Thyroid gland (tissue), 4 donors: ENCODE results near the gene SRRM3. TPM values are rescaled to one million over a fixed set of nuclear protein-coding genes. Genes with fewer than 3 reads are reported as not detected.
"Not testable (repeated sequence)": the region's sequence is repeated elsewhere in the genome, so short reads cannot be mapped to it uniquely, and the experiment has no call there.

Experiments used
- DNase-seq, 2 donors: peaks; one replicate each; pipeline ENCODE4 v3.0.0-alpha.2; 2019
- H3K27ac ChIP-seq, 3 donors: fragments of 200-600 bp; sonication (generic); 1 replicate in 2 of 3; 2 replicates in 1 of 3; pipeline ENCODE4 v1.5.1; 2016 to 2019; ENCODE audit warnings: mild to moderate bottlenecking in 1 of 3, moderate library complexity in 1 of 3
- H3K27me3 ChIP-seq: fragments of 200-600 bp; sonication (generic); one replicate; pipeline ENCODE4 v1.5.1; 2019
- H3K36me3 ChIP-seq, 2 donors: fragments of 200-600 bp; sonication (generic); one replicate each; pipeline ENCODE4 v1.5.1; 2016 to 2019
- H3K4me1 ChIP-seq, 2 donors: fragments of 200-600 bp; sonication (generic); one replicate each; pipeline ENCODE4 v1.5.1; 2017 to 2019
- H3K4me3 ChIP-seq, 3 donors: fragments of 200-600 bp; sonication (generic); replicated peaks in 1 of 3; 1 replicate in 2 of 3; 2 replicates in 1 of 3; pipeline ENCODE4 v1.5.1; 2016; ENCODE audit warnings: mild to moderate bottlenecking in 1 of 3
- H3K9me3 ChIP-seq: fragments of 200-600 bp; sonication (generic); one replicate; pipeline ENCODE4 v1.5.1; 2017
- POLR2A ChIP-seq, 2 donors: fragments of 450-650 bp; IDR thresholded peaks; one replicate each; pipeline ENCODE4 v1.6.1; 2017; ENCODE audit warnings: antibody characterized with exemption in 2 of 2, mild to moderate bottlenecking in 2 of 2, moderate library complexity in 1 of 2
- WGBS, 2 donors: methylation state at CpG; one replicate each; pipeline ENCODE4 v1.1.5; 2017; 5-methylcytosine and 5-hydroxymethylcytosine counted together
- intact Hi-C: fragments of 100-400 bp; cut with DNase I; formaldehyde crosslinking; loops from one replicate; pipeline ENCODE4 v1.15.1; 2023
- total RNA-seq, 4 donors: library from RNA; depleted of rRNA; stranded (reverse); fragments of >200 nt; gene quantifications; one replicate each; pipeline ENCODE4 v1.2.3, GENCODE V29; 2016
- TF ChIP-seq, protein P1 (sequence below), 6 experiments: fragments of 200-600 bp in 3 of 6; fragments of 450-650 bp in 3 of 6; sonication (generic) in 3 of 6; IDR thresholded peaks; one replicate each; pipeline ENCODE4 v1.5.1; 2016 to 2019; ENCODE audit warnings: antibody characterized with exemption in 6 of 6, mild to moderate bottlenecking in 2 of 6, inconsistent platforms in 1 of 6, moderate library complexity in 1 of 6

The SRRM3 gene
- total RNA-seq, 4 donors from 2014 or later: 0.50 to 6.4 (median 2.0) TPM

DNA sequence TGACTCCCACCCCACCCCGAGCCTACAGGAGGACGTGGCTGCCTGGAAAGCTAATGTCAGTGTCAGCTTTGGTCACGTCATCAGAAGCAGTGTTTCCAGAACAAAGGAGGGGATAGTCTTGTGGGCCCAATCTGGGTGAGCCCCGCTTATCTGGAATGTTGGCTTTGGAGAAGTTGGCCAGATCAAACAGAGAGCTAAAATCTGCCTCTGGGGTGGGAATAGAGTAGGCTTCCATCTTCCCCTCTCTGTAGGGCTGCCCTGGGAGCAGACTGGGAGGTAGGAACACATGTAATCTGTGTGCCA lies 32.5 kb downstream of the SRRM3 start:
- Histone ChIP-seq H3K36me3 (no peaks in the 10 kb centered on the region), H3K27ac (no peak overlapping the region), H3K4me1 (peaks cover 0 to 8% of the 10 kb centered on the region in 2 donors), H3K27me3 (no peaks in the 10 kb centered on the region), H3K9me3 (no peaks in the 10 kb centered on the region), H3K4me3 (no peak overlapping the region)
- DNase-seq: no peak
- no peak for TF ChIP-seq POLR2A (IDR thresholded peaks at IDR 0.05)
- TF ChIP-seq, protein P1, sequence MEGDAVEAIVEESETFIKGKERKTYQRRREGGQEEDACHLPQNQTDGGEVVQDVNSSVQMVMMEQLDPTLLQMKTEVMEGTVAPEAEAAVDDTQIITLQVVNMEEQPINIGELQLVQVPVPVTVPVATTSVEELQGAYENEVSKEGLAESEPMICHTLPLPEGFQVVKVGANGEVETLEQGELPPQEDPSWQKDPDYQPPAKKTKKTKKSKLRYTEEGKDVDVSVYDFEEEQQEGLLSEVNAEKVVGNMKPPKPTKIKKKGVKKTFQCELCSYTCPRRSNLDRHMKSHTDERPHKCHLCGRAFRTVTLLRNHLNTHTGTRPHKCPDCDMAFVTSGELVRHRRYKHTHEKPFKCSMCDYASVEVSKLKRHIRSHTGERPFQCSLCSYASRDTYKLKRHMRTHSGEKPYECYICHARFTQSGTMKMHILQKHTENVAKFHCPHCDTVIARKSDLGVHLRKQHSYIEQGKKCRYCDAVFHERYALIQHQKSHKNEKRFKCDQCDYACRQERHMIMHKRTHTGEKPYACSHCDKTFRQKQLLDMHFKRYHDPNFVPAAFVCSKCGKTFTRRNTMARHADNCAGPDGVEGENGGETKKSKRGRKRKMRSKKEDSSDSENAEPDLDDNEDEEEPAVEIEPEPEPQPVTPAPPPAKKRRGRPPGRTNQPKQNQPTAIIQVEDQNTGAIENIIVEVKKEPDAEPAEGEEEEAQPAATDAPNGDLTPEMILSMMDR (IDR thresholded peaks at IDR 0.05): no peak
- intact Hi-C loops: no loop called here
- 61 to 100% methylated on average over 2 to 4 of the region's 4 CpGs for WGBS, 2 donors

DNA sequence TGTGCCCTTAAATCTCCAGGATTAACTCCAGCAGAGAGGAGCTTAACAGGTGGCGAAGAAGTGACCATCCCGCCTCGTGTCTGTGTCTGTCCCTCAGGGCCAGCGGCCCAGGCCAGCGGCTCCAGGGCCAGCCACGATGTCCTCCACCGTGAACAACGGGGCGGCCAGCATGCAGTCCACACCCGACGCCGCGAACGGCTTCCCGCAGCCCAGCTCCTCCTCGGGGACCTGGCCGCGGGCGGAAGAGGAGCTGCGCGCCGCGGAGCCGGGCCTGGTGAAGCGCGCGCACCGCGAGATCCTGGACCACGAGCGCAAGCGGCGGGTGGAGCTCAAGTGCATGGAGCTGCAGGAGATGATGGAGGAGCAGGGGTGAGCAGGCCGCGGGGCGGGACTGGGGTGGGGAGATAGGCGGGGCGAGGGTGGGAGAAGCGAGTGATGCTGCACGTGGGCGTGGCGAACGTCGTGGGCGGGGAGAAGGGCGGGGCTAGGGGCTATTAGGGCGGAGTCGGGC lies 33.3 kb downstream of the SRRM3 start:
- H3K36me3 ChIP-seq: no peaks in the 10 kb centered on the region
- intact Hi-C loops: no loop called here
- DNase-seq: peak; percentile 48 to 59
- peaks cover 0 to 8% of the 10 kb centered on the region in 2 donors for H3K4me1 ChIP-seq
- no peak overlapping the region for H3K4me3 ChIP-seq
- WGBS, 2 donors: 6 to 7% methylated on average over 23 to 43 of the region's 48 CpGs
- no peak overlapping the region for H3K27ac ChIP-seq
- no peak for TF ChIP-seq POLR2A (IDR thresholded peaks at IDR 0.05)
- TF ChIP-seq, protein P1 (IDR thresholded peaks at IDR 0.05): no peak
- H3K9me3 ChIP-seq: no peaks in the 10 kb centered on the region
- H3K27me3 ChIP-seq: no peaks in the 10 kb centered on the region

DNA sequence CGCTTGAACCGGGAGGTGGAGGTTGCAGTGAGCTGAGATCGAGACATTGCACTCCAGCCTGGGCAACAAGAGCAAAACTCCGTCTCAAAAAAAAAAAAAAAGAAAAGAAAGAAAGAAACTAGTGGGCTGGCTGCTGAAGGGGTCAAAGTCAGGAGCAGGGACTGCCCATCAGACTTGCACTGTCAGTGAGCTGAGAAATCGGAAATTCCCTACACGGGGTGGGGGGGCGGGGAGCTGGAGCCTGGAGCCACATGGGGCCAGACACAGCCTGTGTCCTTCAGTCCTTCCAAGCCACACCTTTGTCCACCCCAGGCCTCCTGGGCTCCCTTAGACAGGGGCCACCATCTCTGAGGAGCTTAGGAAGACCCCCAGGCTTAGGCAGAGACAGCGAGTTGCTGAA lies 34.5 kb downstream of the SRRM3 start:
- WGBS, 2 donors: 63 to 80% methylated on average over 6 to 8 of the region's 8 CpGs
- H3K4me1 ChIP-seq: peaks cover 0 to 8% of the 10 kb centered on the region in 2 donors
- intact Hi-C loops: no loop called here
- no peak overlapping the region for H3K27ac ChIP-seq
- H3K4me3 ChIP-seq: no peak overlapping the region
- DNase-seq: no peak
- TF ChIP-seq POLR2A (IDR thresholded peaks at IDR 0.05): no peak
- TF ChIP-seq, protein P1 (IDR thresholded peaks at IDR 0.05): no peak
- H3K9me3 ChIP-seq: no peaks in the 10 kb centered on the region
- no peaks in the 10 kb centered on the region for H3K27me3 ChIP-seq
- no peaks in the 10 kb centered on the region for H3K36me3 ChIP-seq

DNA sequence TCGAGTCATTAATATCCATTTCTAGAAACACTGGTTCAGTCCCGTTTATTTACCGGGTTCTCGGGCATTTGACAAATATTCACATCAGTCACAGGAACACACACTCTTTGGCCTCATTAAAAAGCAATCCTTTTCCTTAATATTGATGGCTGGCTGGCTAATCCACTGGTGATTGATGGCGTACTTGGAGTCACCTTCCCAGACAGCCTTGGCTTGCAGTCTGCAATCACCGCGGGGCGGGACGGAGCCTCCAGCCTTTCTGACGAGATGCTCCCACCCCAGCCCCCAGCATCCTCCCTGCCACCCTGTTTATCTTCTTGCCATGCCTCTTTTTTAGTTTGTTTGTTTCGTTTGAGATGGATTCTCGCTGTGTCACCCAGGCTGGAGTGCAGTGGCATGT lies 36.6 kb downstream of the SRRM3 start:
- H3K27ac ChIP-seq: no peak overlapping the region
- WGBS, 2 donors: 48 to 58% methylated on average over 12 of the region's 12 CpGs
- H3K4me1 ChIP-seq: peaks cover 0 to 8% of the 10 kb centered on the region in 2 donors
- intact Hi-C loops: no loop called here
- H3K27me3 ChIP-seq: no peaks in the 10 kb centered on the region
- TF ChIP-seq, protein P1 (IDR thresholded peaks at IDR 0.05): no peak
- no peak for TF ChIP-seq POLR2A (IDR thresholded peaks at IDR 0.05)
- DNase-seq: no peak
- H3K9me3 ChIP-seq: no peaks in the 10 kb centered on the region
- H3K4me3 ChIP-seq: no peak overlapping the region
- no peaks in the 10 kb centered on the region for H3K36me3 ChIP-seq

DNA sequence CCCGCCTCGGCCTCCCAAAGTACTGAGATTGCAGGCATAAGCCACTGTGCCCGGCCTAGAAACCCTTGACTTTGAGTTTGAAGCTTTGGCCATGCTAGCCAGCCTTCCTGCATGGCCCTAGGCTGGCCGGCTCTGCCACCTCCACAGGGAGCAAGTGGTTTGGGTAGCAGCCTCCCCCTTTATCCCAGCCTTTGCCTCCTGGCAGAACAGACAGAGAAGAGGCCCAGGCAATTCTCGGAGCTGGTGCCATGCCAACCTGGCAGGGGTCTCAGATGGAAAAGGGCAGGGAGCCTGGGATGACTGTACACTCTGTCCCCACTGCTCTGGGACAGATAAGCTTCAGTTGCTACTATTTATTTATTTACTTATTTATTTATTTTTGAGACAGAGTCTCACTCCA lies 39.4 kb downstream of the SRRM3 start:
- Histone ChIP-seq H3K27ac (no peak overlapping the region), H3K4me1 (no peaks in the 10 kb centered on the region), H3K27me3 (no peaks in the 10 kb centered on the region), H3K4me3 (no peak overlapping the region), H3K36me3 (no peaks in the 10 kb centered on the region), H3K9me3 (no peaks in the 10 kb centered on the region)
- DNase-seq: no peak
- no peak for TF ChIP-seq POLR2A (IDR thresholded peaks at IDR 0.05)
- TF ChIP-seq, protein P1 (IDR thresholded peaks at IDR 0.05): no peak
- intact Hi-C loops: no loop called here
- 83 to 90% methylated on average over 5 of the region's 5 CpGs for WGBS, 2 donors

DNA sequence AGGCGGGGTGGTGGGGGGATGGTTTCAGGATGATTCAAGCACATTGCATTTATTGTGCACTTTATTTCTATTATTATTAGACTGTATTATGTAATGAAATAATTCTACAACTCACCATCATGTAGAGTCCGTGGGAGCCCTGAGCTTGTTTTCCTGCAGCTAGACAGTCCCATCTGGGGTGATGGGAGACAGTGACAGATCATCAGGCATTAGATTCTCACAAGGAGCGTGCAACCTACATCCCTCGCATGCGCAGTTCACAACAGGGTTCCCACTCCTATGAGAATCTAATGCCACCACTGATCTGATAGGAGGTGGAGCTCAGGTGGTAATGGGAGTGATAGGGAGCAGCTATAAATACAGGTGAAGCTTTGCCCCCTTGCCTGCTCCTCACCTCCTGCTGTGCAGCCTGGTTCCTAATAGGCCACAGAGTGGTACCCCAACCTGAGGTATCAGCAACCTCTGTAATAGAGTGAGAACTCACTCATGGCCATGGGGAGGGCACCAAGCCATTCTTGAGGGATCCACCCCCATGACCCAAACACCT lies 40.9 kb downstream of the SRRM3 start:
- WGBS, 2 donors: 93 to 94% methylated on average over 5 of the region's 5 CpGs

More for the DNA sequence above, 40.9 kb downstream of the SRRM3 start:
- H3K4me3 ChIP-seq, H3K36me3 ChIP-seq, H3K27me3 ChIP-seq, H3K27ac ChIP-seq, H3K9me3 ChIP-seq, intact Hi-C loops, H3K4me1 ChIP-seq, DNase-seq: not testable (repeated sequence)
